KG1 (cell line): ENCODE measurements around the gene GPR135.
A peak's percentile ranks its signal among the peaks of the same experiment; 100 is the strongest.

Source experiments
- DNase-seq: peaks from one replicate; lab custom pipeline; 2025; lab: John Stamatoyannopoulos, UW

The GPR135 gene, protein sequence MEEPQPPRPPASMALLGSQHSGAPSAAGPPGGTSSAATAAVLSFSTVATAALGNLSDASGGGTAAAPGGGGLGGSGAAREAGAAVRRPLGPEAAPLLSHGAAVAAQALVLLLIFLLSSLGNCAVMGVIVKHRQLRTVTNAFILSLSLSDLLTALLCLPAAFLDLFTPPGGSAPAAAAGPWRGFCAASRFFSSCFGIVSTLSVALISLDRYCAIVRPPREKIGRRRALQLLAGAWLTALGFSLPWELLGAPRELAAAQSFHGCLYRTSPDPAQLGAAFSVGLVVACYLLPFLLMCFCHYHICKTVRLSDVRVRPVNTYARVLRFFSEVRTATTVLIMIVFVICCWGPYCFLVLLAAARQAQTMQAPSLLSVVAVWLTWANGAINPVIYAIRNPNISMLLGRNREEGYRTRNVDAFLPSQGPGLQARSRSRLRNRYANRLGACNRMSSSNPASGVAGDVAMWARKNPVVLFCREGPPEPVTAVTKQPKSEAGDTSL

GRCh38 chr14:59465316-59466135 lies at the start of gene GPR135:
Gene GPR135, minus strand, starts transcription at chr14:59465380. Its CDS starts 154 bp downstream, at chr14:59465226.
- DNase-seq = no peak

GRCh38 chr14:59511916-59512575 lies 46.9 kb upstream of the GPR135 start:
- no peak for DNase-seq

GRCh38 chr14:59510966-59511365 lies 45.8 kb upstream of the GPR135 start:
- DNase-seq = no peak

- DNase-seq = no peak
Measured at GRCh38 chr14:59510001-59510400, 44.8 kb upstream of the GPR135 start.

DNA sequence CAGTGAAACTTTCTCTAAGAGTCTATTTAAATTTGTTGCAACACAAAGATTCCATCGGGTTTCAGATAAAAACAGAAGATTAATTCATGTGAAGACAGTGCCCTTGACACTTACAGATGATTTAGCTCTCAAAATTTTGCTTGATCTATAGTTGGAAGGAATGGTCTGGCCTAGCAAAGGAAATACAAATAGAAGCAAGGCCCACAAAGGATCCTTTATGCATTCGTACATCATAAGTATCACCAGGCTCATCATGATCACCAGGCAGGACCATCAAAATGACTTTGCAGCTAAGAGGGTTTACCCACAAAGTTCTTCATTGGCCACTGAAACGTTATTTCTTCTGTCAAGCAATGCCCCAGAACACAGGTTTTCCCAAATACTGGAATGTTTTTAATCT lies 43.9 kb upstream of the GPR135 start:
- no peak for DNase-seq

- no peak for DNase-seq
Measured at GRCh38 chr14:59507752-59508103, 42.5 kb upstream of the GPR135 start.

DNA sequence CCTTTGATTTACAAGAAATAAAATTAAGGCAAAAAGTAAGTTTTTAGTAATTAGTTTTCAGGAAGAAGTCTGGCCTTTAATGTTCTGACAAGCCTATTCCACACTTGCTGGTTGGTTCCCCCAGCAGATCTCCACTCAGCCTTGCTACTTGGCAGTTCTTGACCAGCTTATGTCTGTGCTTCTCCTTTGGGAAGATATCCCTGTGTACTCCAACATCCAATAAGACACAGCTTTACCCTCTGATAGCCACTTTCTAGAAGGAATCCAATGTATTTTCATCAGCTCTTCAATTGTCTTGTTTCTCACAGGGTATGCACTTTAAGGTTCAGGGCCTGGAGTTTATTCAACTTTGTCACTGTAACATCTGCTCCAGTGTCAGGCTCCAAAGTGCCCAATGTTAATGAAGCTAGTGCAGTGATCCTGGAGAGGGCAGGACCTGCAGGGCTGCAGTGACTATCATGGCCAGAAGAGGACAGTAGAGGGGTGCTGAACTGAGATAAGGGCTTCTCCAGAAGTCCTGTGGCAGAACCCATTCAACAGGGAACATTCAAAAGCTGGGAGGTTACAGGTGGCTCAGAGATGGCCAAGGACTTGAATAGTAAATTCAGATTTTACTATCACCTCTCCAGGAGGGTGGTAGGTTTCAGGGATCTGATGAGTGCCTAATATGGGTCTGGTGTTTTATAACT lies 42.0 kb upstream of the GPR135 start:
- DNase-seq = no peak

- DNase-seq = no peak
Measured at GRCh38 chr14:59503256-59503655, 38.1 kb upstream of the GPR135 start.

DNA sequence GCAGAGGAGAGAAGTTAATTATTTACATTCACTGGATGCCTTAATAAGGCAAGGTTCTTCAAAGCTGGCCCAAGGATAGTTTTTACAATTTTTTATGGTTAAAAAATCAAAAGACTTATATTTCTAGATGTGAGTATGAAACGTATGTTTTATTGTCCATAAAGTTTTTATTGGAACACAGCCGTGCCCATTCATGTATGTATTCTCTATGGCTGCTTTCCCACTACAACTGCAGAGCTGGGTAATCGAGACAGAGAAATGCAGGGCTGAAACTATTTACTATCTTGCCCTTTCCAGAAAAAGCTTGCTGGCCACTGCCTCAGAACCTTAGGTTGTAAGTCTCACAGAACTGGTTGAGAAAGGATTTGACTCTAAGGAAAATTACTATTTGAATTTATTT lies 35.6 kb upstream of the GPR135 start:
- no peak for DNase-seq

GRCh38 chr14:59492384-59492783 lies 27.2 kb upstream of the GPR135 start:
- DNase-seq = no peak

DNA sequence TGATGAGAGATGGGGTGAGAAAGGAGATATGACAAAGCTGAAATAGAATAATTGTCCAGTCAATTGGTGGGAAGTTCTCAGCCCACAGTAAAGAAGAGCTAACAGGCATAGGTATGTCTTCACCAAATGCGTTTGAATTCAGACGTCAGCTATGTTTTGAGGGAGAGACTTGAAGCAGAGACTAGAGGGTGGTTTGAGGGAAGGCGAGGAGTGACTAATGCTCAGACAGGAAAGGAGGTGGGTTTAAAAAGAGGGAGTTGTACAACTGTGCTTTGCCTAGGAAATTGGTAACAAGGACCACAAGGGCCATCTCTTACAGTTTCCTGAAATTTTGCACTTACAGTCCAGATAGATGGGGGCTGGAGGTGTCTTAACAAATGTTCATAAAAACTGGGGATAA lies 25.6 kb upstream of the GPR135 start:
- no peak for DNase-seq

DNA sequence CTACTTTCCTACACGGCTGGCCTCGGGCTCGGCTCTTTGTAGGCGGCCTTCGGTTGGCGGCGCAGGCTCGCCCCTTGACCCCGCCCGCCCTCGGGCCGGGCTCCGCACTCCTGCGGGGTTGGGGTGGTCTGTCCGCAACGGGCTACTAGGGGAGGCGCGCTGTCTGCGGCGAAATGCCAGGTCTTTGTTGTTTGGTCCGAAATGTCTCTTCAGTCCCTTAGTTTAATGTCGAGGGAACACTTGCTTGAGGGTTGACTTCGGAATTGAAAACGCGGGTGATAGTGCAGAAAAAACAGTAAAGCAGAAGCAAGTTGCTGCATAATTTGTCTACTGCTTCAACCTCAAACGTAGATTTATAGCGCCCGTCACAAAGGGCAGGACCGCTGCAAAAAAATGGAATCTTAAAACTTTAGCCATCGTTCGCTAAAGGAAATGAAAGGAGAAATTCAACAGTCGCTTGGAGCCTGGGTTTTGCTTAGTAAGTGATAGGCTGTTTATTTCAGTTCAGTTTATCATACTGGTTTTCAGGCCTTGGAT lies 19.5 kb upstream of the GPR135 start:
- peak; percentile 82 for DNase-seq

DNA sequence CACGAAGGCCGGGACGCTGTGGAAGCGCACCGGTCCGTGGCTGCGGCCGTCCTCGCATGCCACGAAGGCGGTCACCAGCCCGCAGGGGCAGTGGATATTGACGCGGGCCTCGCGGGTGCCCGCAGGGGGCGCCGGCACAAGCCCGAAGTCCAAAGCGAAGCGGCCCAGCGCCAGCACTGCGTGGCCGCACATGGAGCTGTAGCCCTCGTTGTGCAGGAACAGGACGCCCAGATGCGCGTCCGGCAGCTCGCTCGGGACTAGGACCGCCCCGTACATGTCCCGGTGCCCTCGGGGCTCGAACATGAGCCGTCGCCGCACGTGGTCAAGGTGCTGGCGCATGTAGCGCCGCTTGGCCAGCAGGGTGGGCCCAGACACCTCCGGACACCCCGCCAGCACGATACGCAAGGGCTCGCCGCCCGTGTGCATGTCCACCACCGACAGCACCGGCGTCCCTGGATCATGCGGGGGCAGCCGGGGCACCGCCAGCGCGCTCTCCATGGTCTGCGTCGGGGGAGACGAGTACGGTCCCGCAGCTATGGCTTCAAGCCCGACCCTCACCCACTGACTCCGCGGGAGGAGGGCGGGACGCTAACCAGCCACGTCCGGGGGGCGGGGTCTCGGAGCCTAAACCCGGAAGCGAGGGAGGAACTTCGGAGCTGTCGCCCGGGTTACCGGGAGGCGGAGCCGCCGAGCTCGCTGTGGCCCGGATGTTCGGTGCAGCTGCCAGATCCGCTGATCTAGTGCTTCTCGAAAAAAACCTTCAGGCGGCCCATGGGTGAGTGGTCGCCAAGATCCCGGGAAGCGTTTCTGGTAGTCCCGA lies 18.8 kb upstream of the GPR135 start, which contains the start of the genes JKAMP and L3HYPDH:
TSS of gene JKAMP (plus strand) at position 699 of the 820 bp plus-strand sequence. CDS start at position 772, 73 bp downstream.
TSS of gene L3HYPDH (minus strand) at position 590 of the 820 bp plus-strand sequence. CDS start at position 498, 92 bp downstream.
- peak; percentile 98 for DNase-seq

- no peak for DNase-seq
Measured at GRCh38 chr14:59483363-59483762, 18.2 kb upstream of the GPR135 start.

DNA sequence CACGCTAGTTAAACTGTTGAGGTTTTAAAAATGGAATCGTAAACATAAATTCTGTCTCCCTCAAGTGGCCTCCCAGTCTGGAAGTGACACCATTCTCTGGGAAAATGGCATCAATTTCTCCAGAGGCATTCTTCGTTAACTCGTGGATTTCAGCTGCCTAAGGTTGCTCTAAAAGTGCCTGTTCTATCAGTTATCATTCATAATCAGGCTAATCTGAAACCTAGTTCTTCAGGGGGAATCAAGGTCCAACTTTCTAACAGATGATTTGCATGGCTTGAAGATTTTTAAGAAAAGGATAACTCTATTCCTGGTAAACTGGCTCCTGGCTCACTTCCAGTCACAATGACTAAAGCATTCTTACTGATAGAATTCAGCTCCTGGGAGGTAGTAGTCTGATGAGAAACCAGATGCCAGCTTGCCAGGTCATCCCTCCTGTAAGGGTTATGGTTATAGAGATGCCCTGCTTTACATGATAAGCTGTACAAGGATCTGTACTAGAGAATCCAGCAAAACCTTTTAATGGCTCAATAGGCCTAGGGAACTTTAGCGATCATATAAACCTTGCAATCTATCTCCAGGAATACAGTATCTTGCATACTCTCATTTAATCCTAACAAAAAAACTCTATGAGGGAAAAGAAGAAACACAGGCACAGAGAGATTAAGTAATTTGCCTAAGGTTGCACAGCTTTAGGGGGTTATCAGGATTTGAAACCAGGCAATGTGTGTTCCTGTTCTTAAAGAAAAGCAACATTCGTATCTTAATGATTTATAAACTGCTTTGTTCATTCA lies 17.6 kb upstream of the GPR135 start:
- DNase-seq = no peak

GRCh38 chr14:59481871-59482540 lies 16.8 kb upstream of the GPR135 start:
- no peak for DNase-seq

DNA sequence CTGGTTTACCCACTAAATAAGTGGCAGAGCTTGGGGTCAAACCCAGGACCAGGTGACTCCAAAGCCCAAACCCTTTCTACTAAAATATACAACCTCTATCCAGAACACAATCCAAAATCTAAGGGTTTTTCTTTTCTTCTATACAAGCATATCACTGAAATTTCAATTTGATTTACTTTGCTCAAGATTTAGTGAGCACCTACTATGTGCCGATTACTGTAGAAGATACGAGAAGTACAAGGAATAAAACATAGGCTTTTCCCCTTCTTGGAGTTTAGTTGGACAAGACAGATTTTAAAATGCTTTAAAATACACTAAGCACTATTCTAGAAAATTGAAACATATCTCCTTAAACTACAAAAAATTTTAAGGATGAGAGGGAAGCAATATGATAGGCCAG lies 16.2 kb upstream of the GPR135 start:
- no peak for DNase-seq

GRCh38 chr14:59480166-59480565 lies 15.0 kb upstream of the GPR135 start:
- no peak for DNase-seq

DNA sequence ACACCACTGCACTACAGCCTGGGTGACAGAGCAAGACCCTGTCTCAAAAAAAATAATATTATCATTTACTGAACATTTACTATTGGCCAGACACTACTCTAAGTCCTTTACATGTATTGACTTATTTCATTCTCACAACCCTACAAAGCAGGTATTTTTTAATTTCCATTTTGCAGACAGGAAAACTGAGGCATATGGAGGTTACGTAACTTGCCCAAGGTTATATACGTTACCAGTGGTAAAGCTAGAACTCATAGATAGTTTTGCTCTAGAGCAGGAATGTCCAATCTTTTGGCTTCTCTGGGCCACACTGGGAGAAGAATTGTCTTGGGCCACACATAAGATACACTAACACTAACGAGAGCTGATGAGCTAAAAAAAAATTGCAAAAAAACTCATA lies 13.4 kb upstream of the GPR135 start:
- no peak for DNase-seq
